Kidney epithelial cell (primary cell): ENCODE measurements around the gene RASGRP4. TPM values are rescaled to one million over a fixed set of nuclear protein-coding genes. Genes with fewer than 3 reads are reported as not detected.

ENCODE experiments used
- DNase-seq: peaks from one replicate; pipeline ENCODE4 v3.0.0-alpha.2; 2010; ENCODE audit warnings: low read depth
- H3K27me3 ChIP-seq: 2 replicates; pipeline ENCODE4 v1.6.0; 2011; ENCODE audit warnings: low read length; ENCODE audit not compliant: control insufficient read depth, insufficient read depth
- H3K36me3 ChIP-seq: 2 replicates; pipeline ENCODE4 v1.5.1; 2011; ENCODE audit warnings: low read length; ENCODE audit not compliant: control insufficient read depth, insufficient read depth
- H3K4me3 ChIP-seq: 2 replicates; pipeline ENCODE4 v1.5.1; 2011; ENCODE audit warnings: low read depth, mild to moderate bottlenecking, control low read depth, low read length
- CTCF ChIP-seq: IDR thresholded peaks from 2 replicates; pipeline ENCODE4 v1.5.1; 2011; ENCODE audit warnings: mild to moderate bottlenecking, moderate library complexity, low read length, control low read depth, inconsistent platforms; ENCODE audit not compliant: insufficient read depth, poor library complexity, severe bottlenecking
- total RNA-seq: library from RNA; depleted of rRNA; stranded (reverse); fragments of >200 nt; gene quantifications from 2 replicates; pipeline ENCODE4 v1.2.3, GENCODE V29; 2015

Gene RASGRP4
- total RNA-seq, 1 donor from 2014 or later: not detected

- Histone ChIP-seq H3K27me3 (peaks cover 2% of the 10 kb centered on the region), H3K4me3 (peak overlapping the region; percentile 35), H3K36me3 (no peaks in the 10 kb centered on the region)
- TF ChIP-seq CTCF: no peak
- no peak for DNase-seq
Measured at GRCh38 chr19:38402623-38402966, 23.4 kb downstream of the RASGRP4 start.

GRCh38 chr19:38401148-38401547 lies 24.9 kb downstream of the RASGRP4 start:
- Histone ChIP-seq H3K4me3 (no peak overlapping the region), H3K27me3 (peaks cover 4% of the 10 kb centered on the region), H3K36me3 (peaks cover under 1% of the 10 kb centered on the region)
- TF ChIP-seq CTCF: no peak
- DNase-seq: no peak

- peaks cover 4% of the 10 kb centered on the region for H3K27me3 ChIP-seq
- H3K4me3 ChIP-seq: no peak overlapping the region
- no peak for TF ChIP-seq CTCF
- peaks cover 1% of the 10 kb centered on the region for H3K36me3 ChIP-seq
- DNase-seq: no peak
Measured at GRCh38 chr19:38400361-38400760, 25.7 kb downstream of the RASGRP4 start.

- H3K4me3 ChIP-seq: no peak overlapping the region
- H3K36me3 ChIP-seq: peaks cover 1% of the 10 kb centered on the region
- H3K27me3 ChIP-seq: peaks cover 11% of the 10 kb centered on the region
- TF ChIP-seq CTCF: no peak
- DNase-seq: no peak
Measured at GRCh38 chr19:38399537-38399936, 26.5 kb downstream of the RASGRP4 start.

GRCh38 chr19:38399081-38399480 lies 26.9 kb downstream of the RASGRP4 start:
- Histone ChIP-seq H3K4me3 (no peak overlapping the region), H3K36me3 (peaks cover 1% of the 10 kb centered on the region), H3K27me3 (peaks cover 14% of the 10 kb centered on the region)
- no peak for DNase-seq
- no peak for TF ChIP-seq CTCF

GRCh38 chr19:38395381-38396114 lies 30.5 kb downstream of the RASGRP4 start:
- no peak for DNase-seq
- Histone ChIP-seq H3K36me3 (peaks cover 2% of the 10 kb centered on the region), H3K27me3 (peaks cover 14% of the 10 kb centered on the region), H3K4me3 (no peak overlapping the region)
- TF ChIP-seq CTCF: no peak
